Keratinocyte (primary cell): ENCODE data around the gene FOCAD. TPM values are rescaled to one million over a fixed set of nuclear protein-coding genes. Genes with fewer than 3 reads are reported as not detected.

Source experiments
- DNase-seq: peaks from one replicate; pipeline ENCODE4 v3.0.0-alpha.2; 2011; ENCODE audit warnings: low read depth, missing footprints, low spot score
- FAIRE-seq: peaks from 2 replicates; lab custom pipeline; 2011; peaks lifted over from hg19 to GRCh38; lab: Jason Lieb, UNC
- H2AFZ ChIP-seq: 2 replicates; pipeline ENCODE4 v1.6.0; 2012; ENCODE audit warnings: low read length, control low read depth, inconsistent platforms; ENCODE audit not compliant: control insufficient read depth
- H3K27ac ChIP-seq: 2 replicates; pipeline ENCODE4 v1.5.1; 2011; ENCODE audit warnings: low read length; ENCODE audit not compliant: control insufficient read depth, insufficient read depth
- H3K27me3 ChIP-seq: 3 replicates; pipeline ENCODE4 v1.6.0; 2011; ENCODE audit warnings: low read length; ENCODE audit not compliant: control insufficient read depth, insufficient read depth; ENCODE audit errors: extremely low read depth
- H3K36me3 ChIP-seq, 2 experiments: 2 replicates in 1 of 2; 3 replicates in 1 of 2; pipeline ENCODE4 v1.5.1; 2011; ENCODE audit warnings: low read length in 2 of 2, mild to moderate bottlenecking in 1 of 2; ENCODE audit not compliant: control insufficient read depth in 2 of 2, insufficient read depth in 2 of 2; ENCODE audit errors: extremely low read depth in 1 of 2
- H3K4me1 ChIP-seq: 3 replicates; pipeline ENCODE4 v1.5.1; 2011; ENCODE audit warnings: low read length; ENCODE audit not compliant: control insufficient read depth, insufficient read depth; ENCODE audit errors: extremely low read depth
- H3K4me2 ChIP-seq: 3 replicates; pipeline ENCODE4 v1.6.0; 2011; ENCODE audit warnings: low read depth, low read length; ENCODE audit not compliant: control insufficient read depth, insufficient read depth; ENCODE audit errors: extremely low read depth
- H3K4me3 ChIP-seq, 3 experiments: fragments of 200-600 bp in 1 of 3; sonication (generic) in 1 of 3; 2 replicates in 2 of 3; 3 replicates in 1 of 3; pipeline ENCODE4 v1.5.1; 2011 to 2016; ENCODE audit warnings: low read length in 3 of 3, mild to moderate bottlenecking in 3 of 3, control low read depth in 2 of 3, inconsistent platforms in 1 of 3, low read depth in 1 of 3, mixed read lengths in 1 of 3, mixed run types in 1 of 3, moderate library complexity in 1 of 3; ENCODE audit not compliant: control insufficient read depth in 2 of 3, insufficient read depth in 2 of 3; ENCODE audit errors: extremely low read depth in 1 of 3
- H3K79me2 ChIP-seq: 2 replicates; pipeline ENCODE4 v1.6.0; 2012; ENCODE audit warnings: low read length; ENCODE audit not compliant: control insufficient read depth, insufficient read depth
- H3K9ac ChIP-seq: 3 replicates; pipeline ENCODE4 v1.6.0; 2011; ENCODE audit warnings: low read length; ENCODE audit not compliant: control insufficient read depth, insufficient read depth; ENCODE audit errors: extremely low read depth
- H3K9me1 ChIP-seq: 3 replicates; pipeline ENCODE4 v1.6.0; 2011; ENCODE audit warnings: low read length; ENCODE audit not compliant: control insufficient read depth, insufficient read depth; ENCODE audit errors: extremely low read depth
- H3K9me3 ChIP-seq: 2 replicates; pipeline ENCODE4 v1.5.1; 2012; ENCODE audit warnings: low read depth, low read length; ENCODE audit not compliant: control insufficient read depth
- H4K20me1 ChIP-seq: 3 replicates; pipeline ENCODE4 v1.6.0; 2011; ENCODE audit warnings: low read length; ENCODE audit not compliant: control insufficient read depth, insufficient read depth; ENCODE audit errors: extremely low read depth
- EZH2 ChIP-seq: IDR thresholded peaks from one replicate; pipeline ENCODE4 v1.6.1; 2012; ENCODE audit warnings: inconsistent platforms, mild to moderate bottlenecking, low read length, moderate library complexity
- dilution Hi-C: fragments of 300-500 bp; cut with MboI; formaldehyde crosslinking; loops from one replicate; pipeline ENCODE4 v1.7.0; 2020; ENCODE audit warnings: low sequenced_read_pairs; ENCODE audit not compliant: extremely low pct_ligation_motif_present
- polyA plus RNA-seq, 5 experiments: library from polyadenylated mRNA; depleted of rRNA in 3 of 5; stranded (reverse) in 3 of 5; stranded (forward) in 1 of 5; unstranded in 1 of 5; fragments of >200 nt; gene quantifications; 1 replicate in 1 of 5; 2 replicates in 3 of 5; 3 replicates in 1 of 5; pipeline versions ENCODE4 v1.2.1 to v1.2.3, GENCODE V29; 2011 to 2012; ENCODE audit warnings: missing spikeins in 2 of 5, low read depth in 1 of 5, low replicate concordance in 1 of 5
- TF ChIP-seq, protein P1 (sequence below), 3 experiments: IDR thresholded peaks in 1 of 3; conservative IDR thresholded peaks in 1 of 3; optimal IDR thresholded peaks in 1 of 3; 2 replicates in 2 of 3; 3 replicates in 1 of 3; pipeline versions ENCODE3 to v1.5.1; 2011; ENCODE audit warnings: low read length in 3 of 3, mild to moderate bottlenecking in 3 of 3, moderate library complexity in 2 of 3, control low read depth in 1 of 3, inconsistent platforms in 1 of 3; ENCODE audit not compliant: insufficient read depth in 2 of 3; ENCODE audit errors: extremely low read depth in 1 of 3

FOCAD gene
- polyA plus RNA-seq, 1 donor (not counting 4 experiments of a cell fraction or from before 2014, with no cell fraction given), result 33.1 TPM

GRCh38 chr9:20925256-20926045, 241.4 kb downstream of the FOCAD start:
- Histone ChIP-seq H3K79me2 (no peaks in the 10 kb centered on the region), H3K9ac (no peak overlapping the region), H3K4me3 (no peak overlapping the region), H3K4me1 (no peaks in the 10 kb centered on the region), H3K36me3 (no peaks in the 10 kb centered on the region), H3K27ac (no peak overlapping the region), H3K9me3 (no peaks in the 10 kb centered on the region), H2AFZ (no peak overlapping the region), H3K27me3 (no peaks in the 10 kb centered on the region), H4K20me1 (no peaks in the 10 kb centered on the region), H3K4me2 (no peak overlapping the region), H3K9me1 (no peaks in the 10 kb centered on the region)
- FAIRE-seq (no peak), DNase-seq (no peak)
- dilution Hi-C loops, result no loop called here
- TF ChIP-seq, protein P1, sequence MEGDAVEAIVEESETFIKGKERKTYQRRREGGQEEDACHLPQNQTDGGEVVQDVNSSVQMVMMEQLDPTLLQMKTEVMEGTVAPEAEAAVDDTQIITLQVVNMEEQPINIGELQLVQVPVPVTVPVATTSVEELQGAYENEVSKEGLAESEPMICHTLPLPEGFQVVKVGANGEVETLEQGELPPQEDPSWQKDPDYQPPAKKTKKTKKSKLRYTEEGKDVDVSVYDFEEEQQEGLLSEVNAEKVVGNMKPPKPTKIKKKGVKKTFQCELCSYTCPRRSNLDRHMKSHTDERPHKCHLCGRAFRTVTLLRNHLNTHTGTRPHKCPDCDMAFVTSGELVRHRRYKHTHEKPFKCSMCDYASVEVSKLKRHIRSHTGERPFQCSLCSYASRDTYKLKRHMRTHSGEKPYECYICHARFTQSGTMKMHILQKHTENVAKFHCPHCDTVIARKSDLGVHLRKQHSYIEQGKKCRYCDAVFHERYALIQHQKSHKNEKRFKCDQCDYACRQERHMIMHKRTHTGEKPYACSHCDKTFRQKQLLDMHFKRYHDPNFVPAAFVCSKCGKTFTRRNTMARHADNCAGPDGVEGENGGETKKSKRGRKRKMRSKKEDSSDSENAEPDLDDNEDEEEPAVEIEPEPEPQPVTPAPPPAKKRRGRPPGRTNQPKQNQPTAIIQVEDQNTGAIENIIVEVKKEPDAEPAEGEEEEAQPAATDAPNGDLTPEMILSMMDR (optimal IDR thresholded peaks at IDR 0.05 in 1 of 3, IDR thresholded peaks at IDR 0.05 in 1 of 3, conservative IDR thresholded peaks at IDR 0.05 in 1 of 3; ENCODE audit: extremely low read depth in 1 of 3, insufficient read depth in 2 of 3, low read length in 3 of 3), result no peak
- TF ChIP-seq EZH2, result no peak

- Histone ChIP-seq H3K9me1 (no peaks in the 10 kb centered on the region), H3K4me1 (no peaks in the 10 kb centered on the region), H2AFZ (no peak overlapping the region), H3K9ac (no peak overlapping the region), H4K20me1 (no peaks in the 10 kb centered on the region), H3K27me3 (no peaks in the 10 kb centered on the region), H3K9me3 (no peaks in the 10 kb centered on the region), H3K36me3 (no peaks in the 10 kb centered on the region), H3K4me3 (no peak overlapping the region), H3K27ac (no peak overlapping the region), H3K79me2 (no peaks in the 10 kb centered on the region), H3K4me2 (no peak overlapping the region)
- DNase-seq (no peak), FAIRE-seq (peak; percentile 5)
- TF ChIP-seq, protein P1 (optimal IDR thresholded peaks at IDR 0.05 in 1 of 3, IDR thresholded peaks at IDR 0.05 in 1 of 3, conservative IDR thresholded peaks at IDR 0.05 in 1 of 3; ENCODE audit: extremely low read depth in 1 of 3, insufficient read depth in 2 of 3, low read length in 3 of 3), result no peak
- TF ChIP-seq EZH2, result no peak
- dilution Hi-C loops, result no loop called here
These were observed 245.2 kb downstream of the FOCAD start for GRCh38 chr9:20929276-20929675.
